Measurements from ENCODE around the gene KIFC3. TPM values are rescaled to one million over a fixed set of nuclear protein-coding genes. Genes with fewer than 3 reads are reported as not detected.

KIFC3 gene
- total and polyA plus RNA-seq, 2 of the 8 experiments (the other 6 are each of a cell fraction or from before 2014, with no cell fraction given), result 2.1 to 7.1 TPM

DNA sequence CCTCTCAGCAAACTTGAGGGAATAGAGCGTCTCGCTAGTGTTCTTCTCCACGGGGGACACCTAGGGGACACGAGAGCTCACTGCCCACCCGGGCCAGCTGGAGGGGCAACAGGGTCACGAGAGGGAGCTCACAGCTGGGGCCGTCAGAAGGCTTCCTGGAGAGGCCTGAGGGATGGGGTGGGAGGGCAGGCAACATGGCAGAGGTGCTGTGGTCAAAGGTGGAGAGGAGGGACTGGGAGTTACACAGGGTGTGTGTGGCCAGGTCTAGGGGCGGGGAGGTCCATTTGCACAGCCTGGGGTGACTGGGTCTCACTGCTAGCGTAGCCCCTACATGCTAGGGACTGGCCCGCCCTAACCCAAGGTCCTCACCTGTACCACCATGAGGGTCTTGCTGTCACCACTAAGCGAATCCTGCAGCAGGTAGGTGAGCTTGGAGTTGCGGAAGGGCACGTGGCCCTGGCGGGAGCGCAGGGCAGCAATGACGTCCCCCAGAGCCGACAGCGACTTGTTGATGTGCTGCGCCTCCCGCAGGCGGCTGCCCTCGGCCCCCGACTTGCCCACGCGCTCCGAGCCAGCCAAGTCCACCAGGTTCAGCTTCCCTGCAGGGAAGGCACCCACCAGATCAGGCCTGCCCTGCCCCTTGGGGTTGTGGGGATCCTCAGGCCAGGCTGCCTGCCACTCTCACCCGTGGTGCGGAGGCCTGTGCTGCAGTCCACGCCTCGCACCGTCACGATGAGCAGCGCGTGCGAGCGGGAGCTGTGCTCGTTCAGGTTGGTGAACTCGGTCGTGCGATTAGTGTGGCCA lies 41.7 kb downstream of the KIFC3 start:
- Histone ChIP-seq H2AK5ac (ENCODE audit: low read depth, low read length) (0 out of 2 replicates have a peak overlapping the region, but pooled peaks have one; percentile 53), H3K79me2 (ENCODE audit: control insufficient read depth in 1 of 2, insufficient read depth in 2 of 2, low read length in 2 of 2) (no peaks in the 10 kb centered on the region), H3K4ac (replicated peaks; ENCODE audit: insufficient read length, low read depth, low read length) (no peak overlapping the region), H3K79me1 (ENCODE audit: low read depth, low read length) (no peaks in the 10 kb centered on the region), H4K20me1 (replicated peaks in 1 of 2; ENCODE audit: control insufficient read depth in 1 of 2, insufficient read depth in 2 of 2, low read length in 2 of 2) (peaks cover 3 to 4% of the 10 kb centered on the region in 2 experiments), H3K14ac (ENCODE audit: insufficient read length) (no peak overlapping the region), H3K27me3 (replicated peaks in 1 of 4; ENCODE audit: control insufficient read depth in 3 of 4, extremely low read depth in 1 of 4, insufficient read depth in 3 of 4, low read length in 3 of 4) (no peaks in the 10 kb centered on the region; a peak in 1 of 7 replicates), H3K4me3 (ENCODE audit: extremely low read depth in 1 of 4, insufficient read depth in 2 of 4, low read depth in 3 of 4, low read length in 4 of 4) (no peak overlapping the region), H2BK120ac (replicated peaks; ENCODE audit: low read depth, low read length) (no peak overlapping the region), H2BK15ac (ENCODE audit: low read length) (no peak overlapping the region; the same call in 1 of the 2 replicates), H4K91ac (replicated peaks; ENCODE audit: insufficient read length, low read length) (peak overlapping the region; percentile 4), H3K23me2 (ENCODE audit: low read depth, low read length) (no peaks in the 10 kb centered on the region), H2AFZ (ENCODE audit: low read length) (no peak overlapping the region), H3K36me3 (ENCODE audit: control insufficient read depth in 2 of 4, insufficient read depth in 4 of 4, low read length in 3 of 4) (peaks cover 0 to 4% (median 0%) of the 10 kb centered on the region in 4 experiments; a peak in 4 of 8 replicates), H3K4me2 (ENCODE audit: insufficient read depth in 1 of 2, low read depth in 2 of 2, low read length in 2 of 2) (no peak overlapping the region), H3K56ac (replicated peaks; ENCODE audit: insufficient read length, low read depth, low read length) (no peak overlapping the region), H3K23ac (ENCODE audit: insufficient read length) (no peak overlapping the region), H3K18ac (ENCODE audit: extremely low read depth, low read length) (peak overlapping the region; percentile 48; the same call in 1 of the 2 replicates), H3K4me1 (replicated peaks in 1 of 4; ENCODE audit: control insufficient read depth in 3 of 4, insufficient read depth in 4 of 4, low read length in 3 of 4) (peaks cover 0 to 15% (median 7%) of the 10 kb centered on the region in 4 experiments; a peak in 4 of 7 replicates), H3K9ac (replicated peaks in 1 of 4; ENCODE audit: extremely low read depth in 1 of 4, low read depth in 3 of 4, low read length in 3 of 4) (no peak overlapping the region), H3K9me3 (ENCODE audit: insufficient read depth in 2 of 2, low read depth in 1 of 2, low read length in 1 of 2) (no peaks in the 10 kb centered on the region), H2BK20ac (ENCODE audit: low read length) (no peak overlapping the region), H2BK12ac (ENCODE audit: low read depth, low read length) (no peak overlapping the region; the same call in 1 of the 2 replicates), H4K5ac (ENCODE audit: insufficient read length, low read depth, low read length) (no peak overlapping the region), H4K8ac (ENCODE audit: extremely low read depth, insufficient read depth, low read length) (peak overlapping the region; percentile 31), H3K27ac (ENCODE audit: low read depth, low read length) (no peak overlapping the region), H2BK5ac (ENCODE audit: low read depth, low read length) (0 out of 2 replicates have a peak overlapping the region, but pooled peaks have one; percentile 15)
- ChIA-PET POLR2A (ENCODE audit: partially characterized antibody) (interaction anchor here (0.5 to 2.4 kb wide), 10 partner anchors 9 to 243 kb away, joined by 3 to 13 read pairs (median 4); partner anchors contain the start of gene KATNB1), CTCF (ENCODE audit: partially characterized antibody) (interaction anchor here (0.8 to 4.8 kb wide), 28 partner anchors 10 to 271 kb away, joined by 3 to 18 read pairs (median 4); partner anchors contain the start of gene KATNB1)
- DNase-seq (ENCODE audit: low read depth in 1 of 2, low spot score in 2 of 2) (no peak), FAIRE-seq (no peak)
- 89% methylated on average over 38 of the region's 40 CpGs; no CpG with 5 or more reads in 1 of the 2 experiments for WGBS, 2 experiments (ENCODE audit: extremely low coverage in 1 of 2, insufficient coverage in 1 of 2, insufficient read length in 1 of 2, insufficient replicate concordance in 2 of 2, low coverage in 1 of 2, low lambda C conversion rate in 2 of 2, missing lambda C conversion rate in 1 of 2)
- TF ChIP-seq JUN (IDR thresholded peaks at IDR 0.05; ENCODE audit: low read depth, low read length), result no peak
- TF ChIP-seq CBX8 (IDR thresholded peaks at IDR 0.05; ENCODE audit: borderline replicate concordance, low read depth, low read length), result no peak
- TF ChIP-seq, protein P1, sequence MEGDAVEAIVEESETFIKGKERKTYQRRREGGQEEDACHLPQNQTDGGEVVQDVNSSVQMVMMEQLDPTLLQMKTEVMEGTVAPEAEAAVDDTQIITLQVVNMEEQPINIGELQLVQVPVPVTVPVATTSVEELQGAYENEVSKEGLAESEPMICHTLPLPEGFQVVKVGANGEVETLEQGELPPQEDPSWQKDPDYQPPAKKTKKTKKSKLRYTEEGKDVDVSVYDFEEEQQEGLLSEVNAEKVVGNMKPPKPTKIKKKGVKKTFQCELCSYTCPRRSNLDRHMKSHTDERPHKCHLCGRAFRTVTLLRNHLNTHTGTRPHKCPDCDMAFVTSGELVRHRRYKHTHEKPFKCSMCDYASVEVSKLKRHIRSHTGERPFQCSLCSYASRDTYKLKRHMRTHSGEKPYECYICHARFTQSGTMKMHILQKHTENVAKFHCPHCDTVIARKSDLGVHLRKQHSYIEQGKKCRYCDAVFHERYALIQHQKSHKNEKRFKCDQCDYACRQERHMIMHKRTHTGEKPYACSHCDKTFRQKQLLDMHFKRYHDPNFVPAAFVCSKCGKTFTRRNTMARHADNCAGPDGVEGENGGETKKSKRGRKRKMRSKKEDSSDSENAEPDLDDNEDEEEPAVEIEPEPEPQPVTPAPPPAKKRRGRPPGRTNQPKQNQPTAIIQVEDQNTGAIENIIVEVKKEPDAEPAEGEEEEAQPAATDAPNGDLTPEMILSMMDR (IDR thresholded peaks at IDR 0.05; ENCODE audit: control extremely low read depth in 1 of 3, insufficient read depth in 1 of 3, low read depth in 1 of 3, low read length in 3 of 3), result peak; percentile 27 to 35 (median 27)
- TF ChIP-seq SP4 (IDR thresholded peaks at IDR 0.05; ENCODE audit: low read length), result no peak
- TF ChIP-seq RAD21 (IDR thresholded peaks at IDR 0.05 in 1 of 2, conservative IDR thresholded peaks at IDR 0.05 in 1 of 2; ENCODE audit: low read depth in 2 of 2, low read length in 2 of 2), result peak; percentile 34 to 46; a peak in 3 of 4 replicates
- TF ChIP-seq, protein P2, sequence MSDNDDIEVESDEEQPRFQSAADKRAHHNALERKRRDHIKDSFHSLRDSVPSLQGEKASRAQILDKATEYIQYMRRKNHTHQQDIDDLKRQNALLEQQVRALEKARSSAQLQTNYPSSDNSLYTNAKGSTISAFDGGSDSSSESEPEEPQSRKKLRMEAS (IDR thresholded peaks at IDR 0.05), result peak; percentile 58
- no peak for TF ChIP-seq PHF8 (conservative IDR thresholded peaks at IDR 0.05; ENCODE audit: low read depth, low read length)
